HL-60 (cell line): ENCODE data around the gene PRSS50.

ENCODE experiments used
- DNase-seq, 2 experiments: peaks; one replicate each; pipeline ENCODE4 v3.0.0-alpha.2; 2010 to 2020; ENCODE audit warnings: low read depth in 1 of 2, low spot score in 1 of 2
- H3K27ac ChIP-seq: fragments of 250-450 bp; sonication (Bioruptor Pico); replicated peaks from 2 replicates; pipeline ENCODE4 v1.5.1; 2020; ENCODE audit warnings: mild to moderate bottlenecking, moderate library complexity
- H3K27me3 ChIP-seq: fragments of 250-450 bp; sonication (Bioruptor Pico); 2 replicates; pipeline ENCODE4 v1.5.1; 2021; ENCODE audit warnings: mild to moderate bottlenecking, moderate library complexity; ENCODE audit not compliant: insufficient read depth, poor library complexity, severe bottlenecking
- H3K4me3 ChIP-seq: replicated peaks from 2 replicates; pipeline ENCODE4 v1.5.1; 2011; ENCODE audit warnings: mild to moderate bottlenecking, control low read depth, low read length; ENCODE audit not compliant: insufficient read depth
- CTCF ChIP-seq: IDR thresholded peaks from one replicate; pipeline ENCODE4 v1.5.1; 2011; ENCODE audit warnings: low read length, control low read depth, inconsistent platforms; ENCODE audit not compliant: insufficient read depth
- GABPA ChIP-seq: IDR thresholded peaks from 2 replicates; pipeline ENCODE4 v1.6.1; 2012; ENCODE audit warnings: low read depth
- POLR2AphosphoS5 ChIP-seq: IDR thresholded peaks from 2 replicates; pipeline ENCODE4 v1.6.1; 2012; ENCODE audit warnings: low read depth
- REST ChIP-seq: IDR thresholded peaks from 2 replicates; pipeline ENCODE4 v1.6.1; 2012; ENCODE audit warnings: low read depth; ENCODE audit not compliant: insufficient replicate concordance
- SPI1 ChIP-seq: IDR thresholded peaks from 2 replicates; pipeline ENCODE4 v1.6.1; 2012; ENCODE audit warnings: low read depth, mild to moderate bottlenecking, borderline replicate concordance
- long read RNA-seq: library from polyadenylated mRNA; unstranded; transcript quantifications from one replicate; pipeline ENCODE4 v2.0.0, GENCODE V29; 2020

The PRSS50 gene
- long read RNA-seq, result 0 reads

GRCh38 chr3:46717447-46718231 is at the start of gene PRSS50:
PRSS50 (minus strand) TSS chr3:46717869; CDS start chr3:46717824, 45 bp downstream.
- Histone ChIP-seq H3K27me3 (no peaks in the 10 kb centered on the region), H3K4me3 (no peak within 1 kb of the TSS), H3K27ac (no peak within 1 kb of the TSS)
- no peak for DNase-seq
- peak; percentile 37 for TF ChIP-seq REST
- TF ChIP-seq GABPA, result no peak
- TF ChIP-seq POLR2AphosphoS5, result no peak

GRCh38 chr3:46764206-46764605 is 46.5 kb upstream of the PRSS50 start:
- no peaks in the 10 kb centered on the region for H3K27me3 ChIP-seq
- H3K4me3 ChIP-seq, result no peak overlapping the region
- no peak for TF ChIP-seq CTCF
- no peak for TF ChIP-seq GABPA
- no peak for TF ChIP-seq SPI1
- TF ChIP-seq REST, result no peak
- no peak for TF ChIP-seq POLR2AphosphoS5
- DNase-seq, result no peak
- no peak overlapping the region for H3K27ac ChIP-seq

GRCh38 chr3:46763178-46763577 is 45.5 kb upstream of the PRSS50 start:
- Histone ChIP-seq H3K4me3 (no peak overlapping the region), H3K27me3 (no peaks in the 10 kb centered on the region), H3K27ac (no peak overlapping the region)
- TF ChIP-seq CTCF, result no peak
- TF ChIP-seq POLR2AphosphoS5, result no peak
- no peak for TF ChIP-seq REST
- TF ChIP-seq GABPA, result no peak
- no peak for TF ChIP-seq SPI1
- DNase-seq, result no peak
